HepG2 (cell line): Measurements from ENCODE around the gene RGL3. TPM values are rescaled to one million over a fixed set of nuclear protein-coding genes. Genes with fewer than 3 reads are reported as not detected.
A peak's percentile ranks its signal among the peaks of the same experiment; 100 is the strongest.

ENCODE experiments used
- E2F2 ChIP-seq: sonication (generic); formaldehyde crosslinking; IDR thresholded peaks from 2 replicates; pipeline ENCODE4 v1.4.0; 2020; ENCODE audit warnings: missing genetic modification reagents, borderline replicate concordance
- PAWR ChIP-seq: sonication (generic); formaldehyde crosslinking; IDR thresholded peaks from 2 replicates; pipeline ENCODE4 v1.4.0; 2020; ENCODE audit warnings: missing genetic modification reagents, mild to moderate bottlenecking, borderline replicate concordance
- SNAPC4 ChIP-seq: sonication (generic); formaldehyde crosslinking; IDR thresholded peaks from 2 replicates; pipeline ENCODE4 v1.4.0; 2020; ENCODE audit warnings: mild to moderate bottlenecking, missing genetic modification reagents
- TBL1XR1 ChIP-seq: fragments of 150-350 bp; IDR thresholded peaks from 2 replicates; pipeline ENCODE4 v1.6.1; 2014; ENCODE audit warnings: borderline replicate concordance, low read length; ENCODE audit not compliant: partially characterized antibody
- ZNF280D ChIP-seq: sonication (generic); formaldehyde crosslinking; IDR thresholded peaks from 2 replicates; pipeline ENCODE4 v1.5.1; 2020; ENCODE audit warnings: mild to moderate bottlenecking, missing genetic modification reagents
- ZNF343 ChIP-seq: sonication (generic); formaldehyde crosslinking; IDR thresholded peaks from 2 replicates; pipeline ENCODE4 v1.4.0; 2020; ENCODE audit warnings: mild to moderate bottlenecking, missing genetic modification reagents
- ZNF362 ChIP-seq: sonication (generic); formaldehyde crosslinking; IDR thresholded peaks from 2 replicates; pipeline ENCODE4 v1.4.0; 2020; ENCODE audit warnings: missing genetic modification reagents, mild to moderate bottlenecking, borderline replicate concordance
- ZNF646 ChIP-seq: sonication (generic); formaldehyde crosslinking; IDR thresholded peaks from 2 replicates; pipeline ENCODE4 v1.9.0; 2021; ENCODE audit warnings: mild to moderate bottlenecking, missing genetic modification reagents
- polyA plus RNA-seq, 8 experiments: library from polyadenylated mRNA; depleted of rRNA in 3 of 8; stranded (reverse) in 7 of 8; unstranded in 1 of 8; fragments of >200 nt; fragmentation: Illumina TruSeq in 4 of 8; extraction: Trizol in 4 of 8; gene quantifications; 2 replicates each; pipeline versions ENCODE4 v1.2.1 to v1.2.3, GENCODE V29; 2011 to 2016; ENCODE audit warnings: low read depth in 4 of 8, missing spikeins in 1 of 8, mixed read lengths in 1 of 8; ENCODE audit not compliant: insufficient read depth in 1 of 8
- total RNA-seq, 5 experiments: library from RNA; depleted of rRNA; stranded (reverse); fragments of >200 nt; fragmentation: Illumina TruSeq; extraction: Trizol; gene quantifications; 2 replicates each; pipeline ENCODE4 v1.2.3, GENCODE V29; 2016; ENCODE audit warnings: low read depth in 1 of 5

RGL3 gene
- total and polyA plus RNA-seq, 2 of the 13 experiments (the other 11 are each of a cell fraction or from before 2014, with no cell fraction given), result 4.2 to 7.6 TPM

- no peak for TF ChIP-seq ZNF646
- no peak for TF ChIP-seq ZNF343 (CRISPR knock-in tag)
- TF ChIP-seq SNAPC4, result 0 out of 2 replicates have a peak, but pooled peaks have one; percentile 25
- no peak for TF ChIP-seq ZNF362 (CRISPR knock-in tag)
- TF ChIP-seq E2F2 (CRISPR knock-in tag), result no peak
- 0 out of 2 replicates have a peak, but pooled peaks have one; percentile 55 for TF ChIP-seq ZNF280D (CRISPR knock-in tag)
- no peak for TF ChIP-seq TBL1XR1
- no peak for TF ChIP-seq PAWR
Observed at GRCh38 chr19:11418549-11419506, at the start of gene RGL3 (continued).
